HG03139 (cell line): ENCODE measurements around the gene HNRNPH2.

Experiments used
- ATAC-seq: cut with Tn5 transposase; IDR thresholded peaks from one replicate; pipeline ENCODE4 v1.9.1; 2021; ENCODE audit not compliant: unreplicated experiment

Gene HNRNPH2, protein sequence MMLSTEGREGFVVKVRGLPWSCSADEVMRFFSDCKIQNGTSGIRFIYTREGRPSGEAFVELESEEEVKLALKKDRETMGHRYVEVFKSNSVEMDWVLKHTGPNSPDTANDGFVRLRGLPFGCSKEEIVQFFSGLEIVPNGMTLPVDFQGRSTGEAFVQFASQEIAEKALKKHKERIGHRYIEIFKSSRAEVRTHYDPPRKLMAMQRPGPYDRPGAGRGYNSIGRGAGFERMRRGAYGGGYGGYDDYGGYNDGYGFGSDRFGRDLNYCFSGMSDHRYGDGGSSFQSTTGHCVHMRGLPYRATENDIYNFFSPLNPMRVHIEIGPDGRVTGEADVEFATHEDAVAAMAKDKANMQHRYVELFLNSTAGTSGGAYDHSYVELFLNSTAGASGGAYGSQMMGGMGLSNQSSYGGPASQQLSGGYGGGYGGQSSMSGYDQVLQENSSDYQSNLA

DNA sequence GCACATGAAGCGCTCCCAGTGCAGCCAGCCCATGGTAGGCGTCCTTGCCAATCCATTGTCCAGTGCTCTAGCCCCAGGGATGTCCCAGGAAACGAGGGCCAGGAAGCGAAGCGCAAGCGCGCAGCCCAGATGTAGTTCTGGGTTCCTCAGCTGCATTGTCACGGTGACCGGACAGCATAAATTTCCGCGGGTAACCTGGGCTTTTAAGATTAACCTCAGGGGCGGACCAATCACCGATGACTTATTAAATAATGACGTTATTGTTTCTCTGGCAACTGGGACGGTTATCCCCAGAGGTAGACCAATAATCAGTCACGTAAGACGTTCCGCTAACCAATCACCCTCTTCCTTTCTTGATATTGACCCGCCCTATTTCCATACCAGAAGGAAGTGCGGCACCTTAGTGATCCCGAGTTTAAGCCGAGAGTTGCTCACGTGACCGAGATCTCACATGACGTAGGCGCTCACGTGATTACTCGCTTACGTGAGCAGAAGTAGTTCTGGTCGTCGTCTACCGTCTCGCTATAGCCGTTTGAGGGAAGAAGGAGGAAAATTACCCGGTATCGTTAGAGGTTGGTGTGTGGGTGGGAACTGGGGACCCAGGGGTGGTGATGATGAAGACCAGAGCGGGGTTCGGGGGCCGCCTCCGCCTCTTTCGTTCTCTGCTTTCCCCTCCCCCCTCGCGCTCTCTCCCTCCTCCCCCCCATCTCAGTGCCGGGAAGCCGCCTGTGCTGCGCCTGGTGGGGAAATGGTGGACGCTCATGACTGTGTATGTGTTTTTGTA is at the start of gene HNRNPH2, which contains the start of gene GLA:
TSS of gene HNRNPH2 (plus strand) at position 475 of the 784 bp plus-strand sequence. CDS start 3,767 bp downstream, outside the sequence.
TSS of gene GLA (minus strand) at position 178 of the 784 bp plus-strand sequence. CDS start at position 156, 22 bp downstream.
- peak; percentile 84 for ATAC-seq

DNA sequence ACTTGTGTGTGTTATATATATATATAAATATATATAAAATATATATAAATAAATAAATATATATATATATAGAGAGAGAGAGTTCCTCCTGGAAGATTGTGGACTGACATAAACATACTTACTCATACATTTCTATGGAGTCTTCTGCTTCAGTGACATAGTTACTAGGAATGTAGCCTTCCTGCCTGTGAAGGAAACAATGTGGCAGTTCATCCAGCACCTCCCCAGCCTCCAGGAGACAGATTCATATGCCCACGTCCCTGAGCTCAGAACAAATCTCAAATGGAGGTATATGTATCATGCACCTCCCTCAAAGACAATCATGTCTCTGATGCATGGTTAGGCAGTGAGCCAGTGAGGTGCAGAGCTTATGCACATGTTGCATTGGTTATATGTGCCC is 48.1 kb upstream of the HNRNPH2 start:
- ATAC-seq = no peak

DNA sequence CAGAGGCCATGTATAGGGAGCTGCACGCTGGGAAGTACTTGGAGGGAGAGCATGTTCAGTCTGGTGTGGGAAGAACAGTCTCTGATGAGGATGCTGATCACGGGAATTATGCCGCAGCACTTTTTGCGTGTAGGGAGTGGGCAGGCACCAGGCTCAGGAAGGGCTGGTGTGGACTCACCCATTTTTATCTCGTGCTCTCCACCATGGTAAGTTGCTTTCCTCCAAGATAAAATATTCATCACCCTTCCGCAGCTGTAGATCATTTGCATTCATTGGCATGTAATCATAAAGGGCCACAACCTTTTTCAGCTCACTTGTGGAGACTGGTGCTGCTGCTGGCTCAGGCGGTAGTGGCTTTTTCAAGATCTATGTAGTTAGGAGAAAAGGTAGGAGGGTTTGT is 47.6 kb upstream of the HNRNPH2 start:
- ATAC-seq = no peak

DNA sequence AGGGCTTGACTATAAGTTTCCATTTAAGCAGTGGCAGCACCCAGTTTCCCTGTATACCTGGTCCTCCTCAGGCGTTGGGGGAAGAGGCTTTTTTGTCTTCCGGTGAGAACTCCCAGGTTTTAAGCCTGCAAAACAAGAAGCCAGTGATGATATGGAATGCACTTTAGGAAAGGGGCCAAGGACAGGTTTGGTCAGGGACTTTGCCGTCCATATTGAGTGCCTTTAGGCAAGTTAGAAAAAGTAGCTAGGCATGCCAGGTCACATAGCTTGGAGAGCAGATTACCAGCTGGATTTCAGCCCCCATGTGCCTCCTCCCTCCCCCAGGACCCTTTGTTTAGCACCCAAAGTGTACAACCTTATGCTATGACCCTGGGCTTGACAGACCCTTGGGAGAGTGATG is 45.9 kb upstream of the HNRNPH2 start:
- no peak for ATAC-seq

DNA sequence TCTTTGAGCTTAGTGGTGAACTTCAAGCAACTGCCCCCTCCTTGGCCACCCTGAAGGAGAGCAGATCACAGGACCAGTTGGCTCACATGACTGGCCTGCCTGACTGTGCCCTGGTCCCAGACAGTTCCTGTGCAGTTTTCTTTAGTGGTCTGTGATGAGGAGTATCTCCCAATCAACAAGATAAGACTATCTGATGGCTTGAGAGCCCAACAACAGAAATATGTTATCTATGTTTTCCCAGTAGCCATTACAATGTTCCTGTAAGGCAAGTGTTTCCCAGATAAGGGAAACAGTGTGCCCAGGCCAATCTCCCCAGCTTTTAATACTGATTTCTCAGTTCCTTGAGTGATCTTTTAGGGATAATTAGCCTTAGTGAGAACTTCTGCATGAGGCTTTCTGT is 45.3 kb upstream of the HNRNPH2 start:
- ATAC-seq = no peak

DNA sequence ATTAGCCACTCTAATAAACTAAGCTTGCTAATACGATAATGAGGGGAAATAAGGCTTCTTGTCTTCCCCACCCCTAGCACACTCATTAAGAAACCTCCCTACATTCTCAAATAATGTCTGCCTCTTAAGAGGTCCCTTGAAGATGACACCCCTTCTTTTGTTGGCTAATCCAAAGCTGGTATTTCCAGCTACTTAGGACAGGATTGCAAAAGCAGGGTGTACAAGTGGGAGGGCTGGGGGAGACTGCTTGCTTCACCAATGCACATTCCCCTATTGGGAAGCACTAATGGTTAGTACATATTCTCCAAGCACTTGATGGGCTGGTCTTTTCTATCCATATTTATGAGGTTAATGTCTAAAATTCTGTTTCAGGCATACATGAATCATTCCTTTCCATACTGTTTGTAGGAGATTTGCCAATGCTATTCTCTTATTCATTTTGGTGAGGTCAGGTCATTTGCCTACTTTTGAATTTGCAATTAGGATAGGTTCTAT is 42.7 kb upstream of the HNRNPH2 start:
- no peak for ATAC-seq

DNA sequence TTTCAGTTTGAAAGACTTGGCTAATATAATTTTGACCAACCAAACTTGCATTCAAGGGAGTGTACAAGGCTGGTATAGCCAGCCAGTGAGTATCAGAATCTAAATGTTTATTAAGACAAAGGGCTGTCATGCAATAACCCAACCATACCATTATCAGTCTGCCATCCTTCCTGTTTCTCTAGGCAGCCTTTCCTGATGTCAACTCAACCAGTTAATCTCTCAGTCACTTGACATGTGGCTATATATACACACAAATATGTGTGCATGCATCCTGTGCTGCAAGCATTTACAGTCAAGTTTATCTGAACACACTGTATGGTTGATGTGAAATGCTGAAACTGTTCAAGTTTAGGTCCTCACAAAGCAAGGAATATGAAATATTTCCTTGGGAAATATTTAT is 39.2 kb upstream of the HNRNPH2 start:
- ATAC-seq = no peak

DNA sequence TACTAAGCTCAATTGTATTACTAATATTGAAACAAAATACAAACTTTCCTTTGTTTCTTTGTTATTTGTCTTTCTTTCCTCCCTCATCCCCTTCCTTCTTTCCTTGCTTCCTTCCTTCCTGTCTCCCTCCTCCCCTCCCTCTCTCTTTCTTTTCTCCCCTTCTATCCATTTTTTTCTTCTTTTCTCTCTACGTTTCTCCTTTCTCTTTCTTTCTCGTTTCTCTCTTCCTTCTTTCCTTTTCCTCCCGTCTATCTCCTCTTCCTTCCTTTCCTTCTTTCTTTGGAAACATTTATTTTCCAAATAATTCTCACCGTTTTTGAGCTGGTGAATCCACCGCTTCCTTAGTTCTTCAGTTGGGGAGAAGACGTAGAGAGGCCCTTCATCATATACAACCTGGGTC is 38.3 kb upstream of the HNRNPH2 start:
- ATAC-seq = no peak

DNA sequence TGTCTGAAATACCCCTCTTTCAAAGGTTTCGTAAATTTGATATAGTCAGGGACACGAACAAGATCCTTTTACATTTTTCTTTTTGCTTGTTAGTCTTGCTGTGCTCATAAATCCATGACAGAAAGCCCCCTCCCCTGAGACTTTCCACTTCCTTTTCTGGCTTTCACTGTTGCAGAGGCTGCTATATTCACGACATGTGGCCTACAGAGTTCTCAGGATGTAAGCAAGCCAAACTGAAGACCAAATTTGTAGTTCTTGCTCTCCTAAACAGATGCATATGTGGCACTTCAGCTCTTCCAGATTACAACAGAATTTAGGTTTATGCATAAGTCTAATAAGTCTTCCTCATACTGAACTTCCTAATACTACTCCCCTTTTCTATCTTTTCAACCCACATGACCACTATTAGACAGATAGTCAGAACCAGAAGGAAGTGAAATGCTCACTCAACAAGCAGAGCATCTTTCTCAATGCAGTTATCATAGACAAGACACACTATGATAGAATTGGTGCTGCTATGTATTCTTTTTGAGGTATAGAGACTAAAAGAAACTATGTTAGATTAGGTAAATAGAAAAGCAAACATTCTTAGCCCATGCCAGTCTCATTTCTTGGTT is 37.0 kb upstream of the HNRNPH2 start:
- ATAC-seq = peak; percentile 73

DNA sequence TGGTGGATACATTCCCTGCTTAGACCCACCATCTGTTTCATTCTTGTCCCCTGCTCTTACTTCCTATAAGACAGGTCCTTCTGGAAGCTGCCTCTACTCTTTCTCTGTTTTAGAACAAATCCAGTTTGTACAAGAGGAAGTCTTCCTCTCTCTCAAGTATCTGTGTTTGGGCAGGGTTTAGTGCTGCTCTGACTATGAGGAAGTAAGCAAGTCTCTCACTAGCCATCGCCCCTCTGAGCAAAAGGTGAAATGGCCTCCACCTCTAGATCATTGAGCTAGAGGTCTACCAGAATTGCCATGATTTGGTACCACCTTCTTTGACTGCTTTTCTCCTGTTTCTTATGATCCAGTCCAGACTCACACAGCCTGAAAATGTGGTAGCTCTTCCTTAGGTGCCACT is 30.5 kb upstream of the HNRNPH2 start:
- ATAC-seq = no peak

DNA sequence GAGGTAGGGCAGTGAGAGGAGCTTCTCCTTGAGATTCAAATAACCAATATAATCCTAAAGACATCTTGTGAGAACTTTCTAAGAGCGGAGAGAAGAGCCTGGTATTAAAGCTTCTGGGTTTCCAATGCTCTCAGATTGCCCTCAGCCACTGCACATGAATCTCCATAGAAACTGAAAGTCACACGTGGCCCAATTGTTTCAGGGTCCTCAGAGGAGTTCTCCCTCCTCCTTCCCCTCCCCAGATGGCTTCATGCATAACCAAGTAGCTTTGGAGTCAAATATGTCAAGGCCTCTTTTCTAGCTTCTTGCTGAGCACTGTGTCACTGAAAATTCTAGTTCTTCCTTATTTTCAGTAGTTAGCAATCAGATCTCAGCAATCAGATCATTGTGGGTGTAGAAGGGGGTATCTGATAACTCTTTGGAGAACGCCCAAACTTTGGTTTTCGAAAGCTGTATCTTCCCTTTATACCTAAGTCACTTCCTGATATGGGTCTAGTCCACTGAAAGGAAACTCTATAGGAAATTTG is 24.3 kb upstream of the HNRNPH2 start:
- peak; percentile 74 for ATAC-seq

DNA sequence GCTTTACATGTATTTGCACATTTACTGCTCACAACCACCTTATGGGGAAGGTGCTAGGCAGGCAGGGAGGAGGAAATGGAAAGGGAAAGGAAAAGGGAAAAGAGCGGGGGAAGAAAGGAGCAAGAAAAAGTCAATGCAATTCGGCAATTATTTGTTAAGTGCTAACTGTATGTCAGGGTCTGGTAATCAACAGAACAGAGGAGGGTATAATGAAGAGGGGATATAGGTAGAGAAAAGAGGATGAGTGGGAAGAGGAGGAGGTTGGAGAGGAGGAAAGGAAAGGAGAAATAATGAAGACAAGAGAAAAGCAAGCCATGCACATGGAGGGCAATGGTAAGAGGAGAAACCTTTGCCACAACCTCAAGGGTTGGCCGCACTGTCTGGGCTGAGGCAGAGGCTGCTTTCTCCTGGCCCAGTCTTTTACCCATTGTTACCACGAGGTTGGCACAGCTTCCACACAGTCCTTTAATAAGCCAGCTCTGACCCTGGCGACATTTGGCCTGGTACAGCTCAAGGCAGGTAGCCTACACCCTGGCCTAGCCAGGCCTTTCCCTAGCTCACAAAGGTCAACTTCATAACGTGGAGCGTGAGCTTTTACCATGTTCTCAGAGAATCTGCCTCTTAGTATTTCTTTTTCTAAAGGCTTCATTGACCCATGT is 22.9 kb upstream of the HNRNPH2 start:
- no peak for ATAC-seq

DNA sequence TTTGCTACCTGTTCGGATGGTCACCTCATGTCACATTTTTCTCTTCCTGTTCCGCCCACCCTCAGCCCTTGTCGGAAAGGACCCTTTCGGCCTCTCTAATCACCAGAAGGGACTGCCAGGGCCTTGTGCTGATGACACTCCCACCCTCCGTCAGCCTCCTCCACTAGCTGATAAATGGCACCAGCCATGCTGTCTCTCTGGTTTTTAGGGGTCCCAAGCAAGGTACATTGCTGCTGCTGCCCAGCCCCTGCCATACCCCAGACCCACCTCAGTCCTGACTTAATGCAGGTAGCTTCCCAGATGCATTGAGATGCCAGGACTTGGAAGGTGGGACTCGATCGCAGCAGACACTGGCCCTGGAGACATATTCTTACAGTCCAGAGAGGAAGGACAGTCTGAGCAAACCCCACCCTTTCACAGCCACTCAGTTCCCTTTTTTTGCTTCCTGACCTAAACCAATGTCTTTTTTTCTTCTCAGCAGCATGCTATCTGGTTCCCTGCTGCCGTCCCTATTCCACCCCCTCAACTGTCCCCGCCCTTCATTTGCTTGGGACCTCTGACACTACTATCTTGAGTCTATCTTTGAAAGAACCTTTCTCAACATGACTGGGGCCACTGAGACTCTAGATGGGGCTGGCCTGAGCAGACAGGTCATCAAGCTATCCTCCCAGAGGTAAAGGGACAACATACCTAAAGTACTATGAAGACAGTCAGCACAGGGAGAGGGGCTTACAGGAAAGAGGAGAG is 22.1 kb upstream of the HNRNPH2 start, which contains the start of gene BTK:
TSS of gene BTK (minus strand) at position 397 of the 747 bp plus-strand sequence. CDS start 10,907 bp downstream, outside the sequence.
- ATAC-seq = peak; percentile 55

DNA sequence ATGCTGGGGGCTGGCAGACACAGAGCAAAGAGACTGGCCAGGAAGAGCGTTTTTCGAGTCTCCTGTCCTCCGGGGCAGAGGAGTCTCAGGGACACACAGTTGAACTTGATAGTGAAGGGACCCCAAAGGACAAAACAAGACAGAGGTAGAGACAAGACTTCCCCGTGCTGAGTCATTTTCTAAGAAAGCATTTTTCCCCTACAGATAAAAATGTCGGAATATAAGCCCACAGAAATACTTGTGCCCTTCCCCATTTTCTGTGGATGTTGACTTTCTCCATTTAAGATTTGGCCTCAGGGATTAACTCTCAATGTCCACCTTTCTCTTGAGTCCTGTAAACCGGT is 21.5 kb upstream of the HNRNPH2 start:
- ATAC-seq = no peak

DNA sequence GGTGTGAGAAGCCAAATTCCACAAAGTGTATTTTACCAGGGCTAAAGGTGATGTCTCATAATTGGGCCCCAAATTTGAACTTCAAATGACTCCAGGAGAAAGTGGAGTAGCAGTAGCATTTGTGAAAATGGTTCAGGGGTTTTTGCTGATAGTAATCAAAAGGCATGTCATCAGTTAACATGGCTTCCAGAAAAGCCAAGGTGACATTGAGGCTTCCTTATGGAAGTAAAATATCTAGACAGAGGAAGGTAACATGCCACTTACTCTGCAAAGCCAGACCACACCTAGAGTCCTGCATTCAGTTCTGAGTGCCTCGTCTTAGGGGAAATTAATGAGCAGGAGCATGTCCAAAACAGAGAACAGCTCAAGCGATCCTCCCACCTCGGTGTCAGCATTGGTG is 19.4 kb upstream of the HNRNPH2 start:
- ATAC-seq = no peak

DNA sequence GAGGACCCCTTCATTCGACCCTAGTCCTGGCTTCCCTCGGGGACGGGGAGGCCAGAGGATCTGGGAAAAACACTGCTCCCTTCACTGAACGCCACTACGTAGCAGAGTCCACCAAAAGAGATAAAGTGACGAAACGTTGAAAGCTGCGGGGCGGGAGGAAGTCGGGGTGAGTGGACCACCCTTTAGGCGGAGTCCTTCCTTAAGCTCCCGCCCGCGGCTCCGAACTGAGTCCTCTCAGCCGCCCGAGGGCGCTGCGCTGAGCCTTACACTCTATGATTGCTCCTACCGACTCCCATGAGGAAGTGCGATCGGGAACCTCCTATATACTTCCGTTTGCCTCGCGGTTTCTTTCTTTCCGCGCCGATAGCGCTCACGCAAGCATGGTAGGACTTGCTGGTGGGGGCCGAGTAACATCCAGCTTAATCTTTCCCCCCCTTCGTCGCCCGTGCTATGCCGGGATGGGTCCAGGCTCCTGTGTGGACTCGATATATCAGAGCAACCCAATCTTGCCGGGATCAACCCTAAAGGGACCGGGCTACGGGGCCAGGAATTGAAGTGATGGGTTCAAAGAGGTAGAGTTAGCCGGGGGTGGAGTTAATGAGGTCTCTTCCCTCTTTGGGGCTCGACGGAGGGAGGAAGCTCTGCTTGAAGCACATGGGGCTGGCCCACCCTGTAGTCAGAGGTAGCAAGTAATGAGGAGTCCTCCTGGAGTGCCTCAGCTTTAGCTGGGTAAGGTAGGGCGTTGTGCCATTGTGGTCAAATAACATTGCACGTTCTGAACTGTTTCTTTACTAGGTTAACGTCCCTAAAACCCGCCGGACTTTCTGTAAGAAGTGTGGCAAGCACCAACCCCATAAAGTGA is 17.1 kb upstream of the HNRNPH2 start, which contains the start of gene RPL36A:
TSS of gene RPL36A (plus strand) at position 348 of the 862 bp plus-strand sequence. CDS start at position 381, 33 bp downstream.
- peak; percentile 86 for ATAC-seq

DNA sequence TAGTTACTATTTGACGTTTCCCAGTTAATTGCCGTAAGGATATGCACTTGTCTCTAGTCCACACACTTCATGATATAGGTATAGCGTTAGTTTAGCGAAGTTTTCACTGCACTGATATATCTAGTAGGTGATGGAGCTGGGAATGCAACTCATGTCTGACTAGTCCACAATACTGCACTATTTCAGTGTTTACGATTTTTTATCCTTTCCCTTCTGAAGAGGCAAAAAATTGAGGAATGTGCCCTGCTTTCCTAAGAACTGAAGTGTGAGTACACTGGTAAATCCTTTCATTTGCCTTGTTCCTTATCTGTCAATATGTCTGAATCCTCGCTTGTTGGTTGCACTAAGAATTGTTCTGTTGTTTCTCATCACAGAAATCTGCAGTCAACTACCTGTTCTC is 16.2 kb upstream of the HNRNPH2 start:
- no peak for ATAC-seq

DNA sequence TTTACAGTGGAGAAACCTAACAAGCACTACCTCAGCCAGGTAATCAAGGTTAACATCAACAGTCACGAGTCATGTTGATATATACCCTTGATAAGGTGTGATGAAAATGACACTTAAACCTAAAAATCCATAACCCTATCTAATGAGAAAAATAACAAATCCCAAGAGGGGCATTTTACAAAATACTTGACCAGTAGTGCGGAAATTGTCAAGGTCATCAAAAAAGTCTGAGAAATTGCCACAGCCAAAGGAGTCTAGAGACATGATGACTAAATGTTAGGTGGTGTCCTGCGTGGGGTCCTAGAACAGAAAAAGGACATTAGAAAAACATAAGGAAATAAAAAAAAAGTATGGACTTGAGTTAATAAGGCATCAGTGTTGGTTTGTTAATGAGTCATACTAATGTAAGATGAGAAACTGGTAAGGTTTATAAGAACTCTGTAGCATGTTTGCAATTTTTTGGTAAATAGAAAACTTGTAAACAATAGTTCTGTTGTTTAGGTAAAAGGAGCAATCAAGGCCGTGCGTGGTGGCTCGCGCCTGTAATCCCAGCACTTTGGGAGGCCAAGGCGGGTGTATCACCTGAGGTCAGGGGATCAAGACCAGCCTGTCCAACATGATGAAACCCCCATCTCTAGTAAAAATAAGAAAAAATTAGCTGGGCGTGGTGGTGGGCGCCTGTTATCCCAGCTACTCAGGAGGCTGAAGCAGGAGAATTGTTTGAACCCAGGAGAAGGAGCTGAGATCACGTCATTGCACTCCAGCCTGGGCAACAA is 14.3 kb upstream of the HNRNPH2 start:
- no peak for ATAC-seq
